HG03575 (cell line): ENCODE measurements around the gene STXBP2.

Experiments used
- ATAC-seq: cut with Tn5 transposase; IDR thresholded peaks from one replicate; pipeline ENCODE4 v1.9.1; 2021; ENCODE audit not compliant: unreplicated experiment, insufficient number of reproducible peaks, low FRiP score; ENCODE audit errors: extremely low read depth

The STXBP2 gene

DNA sequence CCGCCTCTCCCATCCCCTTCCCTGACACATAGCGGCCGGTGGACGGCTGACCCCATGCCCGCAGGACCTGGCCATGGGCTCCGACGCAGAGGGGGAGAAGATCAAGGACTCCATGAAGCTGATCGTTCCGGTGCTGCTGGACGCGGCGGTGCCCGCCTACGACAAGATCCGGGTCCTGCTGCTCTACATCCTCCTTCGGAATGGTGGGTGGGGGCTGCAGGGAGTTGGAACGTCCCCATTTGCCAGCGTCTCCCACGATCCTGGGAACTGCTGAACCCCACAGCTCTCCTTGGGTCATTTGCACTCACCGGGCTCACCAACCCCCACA lies 7.6 kb downstream of the STXBP2 start:
- no peak for ATAC-seq

DNA sequence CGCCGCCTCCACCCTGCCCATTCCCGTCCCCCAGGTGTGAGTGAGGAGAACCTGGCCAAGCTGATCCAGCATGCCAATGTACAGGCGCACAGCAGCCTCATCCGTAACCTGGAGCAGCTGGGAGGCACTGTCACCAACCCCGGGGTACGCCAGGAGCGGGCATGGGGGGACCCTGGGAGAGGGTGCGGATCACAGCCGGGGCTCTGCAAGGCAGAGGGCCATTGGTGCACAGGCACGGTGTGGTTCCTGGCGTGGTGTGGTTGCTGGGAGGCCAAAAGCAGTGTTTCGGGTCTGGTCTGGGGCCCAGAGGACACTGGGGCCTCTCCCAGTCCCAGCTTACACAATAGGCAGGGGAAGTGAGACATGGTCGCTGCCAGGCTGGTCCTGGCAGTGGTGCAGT lies 8.3 kb downstream of the STXBP2 start:
- ATAC-seq, result no peak

DNA sequence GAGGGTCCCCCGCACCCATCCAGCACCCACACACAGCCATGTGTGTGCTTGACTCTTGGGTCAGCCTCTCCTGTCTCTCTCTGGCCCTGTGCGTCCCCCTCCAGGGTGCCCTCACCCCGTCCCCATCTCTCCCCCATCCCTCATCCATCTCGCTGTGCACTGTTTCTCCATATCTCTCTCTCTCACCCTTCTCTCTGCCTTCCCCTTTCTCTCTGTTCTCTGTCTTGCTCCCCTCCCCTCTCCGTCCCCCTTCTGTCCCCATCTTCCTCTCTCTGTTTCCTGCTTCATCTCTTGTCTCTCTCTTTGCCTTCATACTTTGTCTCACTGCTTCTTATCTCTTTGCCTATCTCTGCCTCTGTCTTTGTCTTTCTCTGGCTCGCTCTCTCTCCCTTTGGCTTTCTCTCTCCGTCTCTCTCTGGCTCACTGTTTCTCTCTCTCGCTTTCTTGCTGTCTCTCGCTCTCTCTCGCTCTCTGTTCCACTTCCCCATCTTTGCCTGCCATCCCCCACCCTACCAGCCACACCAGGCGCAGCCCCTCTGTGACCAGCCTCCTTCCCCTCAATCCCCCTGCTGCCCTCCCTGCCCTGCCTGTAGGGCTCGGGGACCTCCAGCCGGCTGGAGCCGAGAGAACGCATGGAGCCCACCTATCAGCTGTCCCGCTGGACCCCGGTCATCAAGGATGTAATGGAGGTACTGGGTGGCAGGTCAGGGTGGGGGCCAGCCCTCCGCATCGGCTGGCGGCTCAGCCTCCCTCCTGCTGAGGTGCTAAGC lies 8.9 kb downstream of the STXBP2 start:
- no peak for ATAC-seq

DNA sequence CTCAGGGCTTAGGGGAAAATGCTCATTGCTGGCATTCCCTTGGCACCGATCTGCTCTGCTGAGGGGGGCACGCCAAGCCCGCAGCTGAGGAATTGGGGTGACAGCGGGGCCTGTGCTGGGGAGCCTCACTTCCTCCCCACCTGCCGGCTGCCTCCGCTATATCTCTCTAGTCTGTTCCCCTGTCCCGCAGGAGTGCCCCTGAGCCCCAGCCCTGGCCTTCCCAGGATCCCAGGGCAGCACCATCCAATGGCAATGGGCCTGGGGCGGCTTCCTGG lies 9.5 kb downstream of the STXBP2 start:
- no peak for ATAC-seq

DNA sequence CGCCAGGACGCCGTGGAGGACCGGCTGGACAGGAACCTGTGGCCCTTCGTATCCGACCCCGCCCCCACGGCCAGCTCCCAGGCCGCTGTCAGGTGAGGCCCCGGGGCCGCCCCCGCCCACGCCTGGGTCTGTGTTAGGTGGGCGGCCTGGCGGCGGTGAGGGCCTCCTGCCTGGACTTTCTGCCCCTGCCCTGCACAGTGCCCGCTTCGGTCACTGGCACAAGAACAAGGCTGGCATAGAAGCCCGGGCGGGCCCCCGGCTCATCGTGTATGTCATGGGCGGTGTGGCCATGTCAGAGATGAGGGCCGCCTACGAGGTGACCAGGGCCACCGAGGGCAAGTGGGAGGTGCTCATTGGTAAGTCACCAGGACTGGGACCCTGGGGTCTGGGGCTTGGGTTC lies 10.2 kb downstream of the STXBP2 start:
- ATAC-seq, result no peak

DNA sequence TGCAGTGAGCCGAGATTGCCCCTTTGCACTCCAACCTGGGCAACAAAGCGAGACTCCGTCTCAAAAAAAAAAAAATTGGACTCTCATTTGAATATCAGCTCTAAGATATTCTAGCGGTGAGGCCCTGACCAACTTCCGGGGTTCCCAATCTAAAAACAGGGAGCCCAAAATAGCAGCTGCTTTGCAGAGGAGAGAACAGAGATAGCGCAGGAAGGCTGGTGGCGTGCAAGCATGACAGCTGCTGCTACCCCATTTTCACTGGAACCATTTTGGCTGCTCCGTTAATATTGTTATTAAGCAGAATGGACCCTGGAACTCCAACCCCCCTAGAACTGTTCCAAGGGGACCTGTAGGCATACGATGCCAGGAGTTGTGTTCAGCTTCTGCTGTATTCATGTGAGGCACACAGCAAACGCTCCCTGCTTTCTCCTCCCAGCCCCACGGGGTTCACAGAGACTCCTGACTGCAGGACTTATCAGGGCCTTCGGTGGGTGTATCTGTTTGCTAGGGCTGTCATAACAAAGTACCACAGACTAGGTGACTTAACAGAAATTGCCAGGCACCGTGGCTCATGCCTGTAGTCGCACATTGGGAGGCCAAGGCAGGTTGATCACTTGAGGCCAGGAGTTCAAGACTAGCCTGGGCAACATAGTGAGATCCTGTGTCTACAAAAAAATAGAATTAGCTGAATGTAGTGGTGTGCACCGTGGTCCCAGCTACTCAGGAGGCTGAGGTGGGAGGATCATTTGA lies 11.5 kb downstream of the STXBP2 start:
- ATAC-seq, result no peak

DNA sequence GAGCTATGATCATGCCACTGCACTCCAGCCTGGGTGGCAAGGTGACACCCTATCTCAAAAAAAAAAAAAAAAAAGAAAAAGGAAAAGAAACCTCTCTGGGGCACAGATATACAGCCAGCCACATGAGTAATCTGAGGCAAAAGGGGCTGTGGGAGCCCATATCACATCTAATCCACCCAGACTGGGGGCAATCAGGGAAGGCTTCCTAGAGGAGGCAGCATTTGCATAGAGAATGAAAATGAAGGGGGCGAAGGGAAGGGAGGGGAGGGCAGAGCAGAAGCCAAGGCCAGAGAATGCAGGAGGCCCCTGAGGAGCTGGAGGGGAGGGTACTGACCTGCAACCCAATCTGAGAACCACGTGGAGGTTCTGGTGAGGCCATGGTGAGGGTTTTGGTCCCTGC lies 13.2 kb downstream of the STXBP2 start:
- ATAC-seq, result no peak

DNA sequence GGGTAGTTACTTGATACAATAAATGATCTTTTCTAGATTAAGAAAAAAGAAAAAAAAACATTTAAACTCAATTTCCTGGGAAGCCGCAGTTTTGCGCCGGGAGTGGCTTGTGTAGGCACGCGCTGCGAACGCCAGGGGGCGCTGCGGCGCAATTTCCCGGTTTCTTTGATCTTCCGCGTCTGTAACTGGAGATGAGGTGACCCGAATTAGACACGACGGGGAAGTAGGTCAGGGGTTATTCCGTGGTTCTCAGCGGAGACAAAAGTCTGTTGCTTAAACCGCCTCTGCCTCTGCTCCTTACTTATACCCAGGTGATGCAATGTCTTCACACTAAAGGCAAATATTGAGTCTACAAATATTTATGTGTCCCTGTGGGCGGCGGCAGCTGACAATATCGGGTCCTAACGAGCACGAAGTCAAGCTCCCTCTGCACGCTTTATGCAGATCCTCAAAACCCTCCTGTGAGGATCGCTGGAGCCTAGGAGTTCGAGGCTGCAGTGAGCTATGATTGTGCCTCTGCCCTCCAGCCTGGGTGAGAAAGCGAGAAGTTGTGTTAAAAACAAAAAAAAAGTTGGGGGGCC lies 15.2 kb downstream of the STXBP2 start:
- no peak for ATAC-seq

DNA sequence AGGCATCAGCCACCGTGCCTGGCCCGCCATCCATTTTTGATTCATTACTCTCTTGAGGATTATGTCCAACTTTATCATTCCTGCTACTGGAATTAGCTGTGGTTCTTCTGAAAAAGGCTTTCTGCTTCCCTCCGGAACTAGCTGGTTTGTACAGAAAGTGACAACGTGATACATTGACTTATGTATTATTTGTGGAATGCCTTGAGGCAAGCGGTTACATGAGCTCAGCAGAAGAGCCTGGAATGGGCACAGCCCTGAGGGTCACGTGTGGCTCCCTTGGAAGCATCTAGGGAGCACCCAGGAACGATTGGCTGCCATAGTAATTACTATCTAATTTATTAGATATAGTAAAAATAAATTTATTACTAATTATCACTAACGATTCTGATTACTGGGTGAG lies 17.5 kb downstream of the STXBP2 start:
- no peak for ATAC-seq

DNA sequence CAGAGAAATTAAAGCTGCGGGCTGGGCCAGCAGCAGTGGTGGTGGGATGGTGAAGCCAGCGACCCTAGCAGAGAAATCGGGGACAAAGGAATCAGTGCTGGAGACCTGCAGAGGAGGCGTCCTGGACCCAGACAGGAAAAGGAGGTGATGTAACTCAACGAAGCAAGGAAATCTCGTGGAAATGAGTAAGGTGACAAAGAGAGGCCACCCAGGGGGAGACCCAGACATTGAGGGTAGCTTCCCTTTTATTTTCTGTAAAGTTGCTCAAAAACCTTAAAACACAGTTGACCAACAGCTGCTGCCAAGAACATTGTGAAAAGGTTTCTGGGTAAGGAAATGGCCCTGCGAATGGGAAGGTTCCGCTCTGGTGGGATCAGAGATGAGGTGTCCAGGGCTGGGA lies 18.7 kb downstream of the STXBP2 start:
- no peak for ATAC-seq

DNA sequence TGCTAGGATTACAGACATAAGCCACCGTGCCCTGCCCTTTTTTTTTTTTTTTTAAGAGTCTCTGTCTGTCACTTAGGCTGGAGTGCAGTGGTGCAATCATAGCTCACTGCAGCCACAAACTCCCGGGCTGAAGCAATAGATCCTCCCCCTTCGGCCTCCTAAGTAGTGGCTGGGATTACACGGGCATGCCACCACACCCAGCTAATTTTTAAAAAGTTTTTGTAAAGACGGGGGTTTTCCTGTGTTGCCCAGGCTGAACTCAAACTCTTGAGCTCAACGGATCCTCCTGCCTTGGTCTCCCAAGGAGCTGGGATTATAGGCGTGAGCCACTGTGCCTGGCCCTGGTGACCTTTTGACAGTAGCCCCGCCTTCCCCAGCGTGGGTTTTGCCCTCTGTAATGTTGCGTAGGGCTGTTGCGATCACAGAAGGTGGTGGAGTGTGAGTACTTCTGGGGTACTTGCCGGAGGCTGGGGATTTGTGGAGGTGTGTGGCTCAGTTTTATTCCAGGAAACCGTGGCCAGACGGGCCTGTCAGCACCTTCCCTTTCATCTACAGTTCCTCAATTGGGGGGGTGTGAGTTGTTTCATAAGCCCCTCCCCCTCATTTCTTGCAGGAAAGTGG lies 20.3 kb downstream of the STXBP2 start:
- ATAC-seq, result no peak

DNA sequence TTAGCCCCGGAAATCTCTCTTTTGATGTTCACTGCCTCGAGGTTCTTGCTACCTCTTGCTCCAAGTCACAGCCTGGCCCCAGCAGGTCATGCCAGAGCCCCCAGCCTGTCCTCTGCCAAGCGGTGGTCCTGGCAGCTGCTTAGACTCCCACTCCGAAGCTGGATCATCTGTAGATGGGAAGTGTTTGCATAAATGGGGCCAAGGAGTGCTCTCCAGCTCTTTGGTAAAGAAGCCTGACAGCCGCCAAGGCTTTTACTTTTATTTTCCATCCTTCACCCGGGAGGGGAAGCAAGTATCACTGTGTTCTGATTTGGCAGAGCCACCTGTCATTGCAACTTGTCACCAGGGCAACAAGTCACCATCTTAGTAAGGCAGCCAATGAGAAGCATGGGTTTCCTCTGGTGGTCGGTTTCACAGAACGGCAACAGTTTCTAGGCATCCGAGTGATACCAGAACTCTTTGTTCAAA lies 21.3 kb downstream of the STXBP2 start:
- ATAC-seq, result peak; percentile 53

DNA sequence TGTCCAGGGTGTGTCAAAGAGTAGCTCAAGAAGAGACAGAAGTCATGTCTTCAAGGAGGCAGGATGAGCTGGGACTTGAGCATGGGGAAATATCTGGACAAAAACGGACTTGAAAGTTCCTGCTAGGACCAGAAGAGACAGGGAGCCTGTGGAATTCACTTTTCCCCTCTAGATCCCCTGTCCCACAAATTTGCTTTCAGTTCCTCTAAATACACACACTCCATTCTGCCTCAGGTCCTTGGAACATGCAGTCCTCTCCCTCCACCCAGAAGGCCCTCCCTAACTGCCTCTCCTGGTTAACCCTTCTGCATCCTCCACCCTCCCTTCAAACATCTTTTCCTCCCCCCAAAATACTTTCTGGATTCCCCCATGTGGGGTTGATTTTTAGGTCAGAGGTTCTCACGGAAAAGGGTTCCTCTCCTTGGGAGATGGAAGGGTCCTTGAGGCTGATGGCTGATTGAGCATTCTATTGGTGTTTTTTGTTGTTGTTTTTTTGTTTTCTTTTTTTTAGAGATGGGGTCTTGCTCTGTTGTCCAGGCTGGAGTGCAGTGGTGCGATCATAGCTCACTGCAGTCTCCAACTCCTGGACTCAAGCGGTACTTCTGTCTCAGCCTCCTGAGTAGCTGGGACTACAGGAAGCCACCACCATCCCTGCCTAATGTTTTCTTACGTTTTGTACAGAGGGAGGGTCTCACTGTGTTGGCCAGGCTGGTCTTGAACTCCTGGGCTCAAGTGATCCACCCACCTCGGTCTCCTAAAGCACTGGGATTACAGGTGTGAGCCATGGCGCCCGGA lies 25.0 kb downstream of the STXBP2 start:
- no peak for ATAC-seq

DNA sequence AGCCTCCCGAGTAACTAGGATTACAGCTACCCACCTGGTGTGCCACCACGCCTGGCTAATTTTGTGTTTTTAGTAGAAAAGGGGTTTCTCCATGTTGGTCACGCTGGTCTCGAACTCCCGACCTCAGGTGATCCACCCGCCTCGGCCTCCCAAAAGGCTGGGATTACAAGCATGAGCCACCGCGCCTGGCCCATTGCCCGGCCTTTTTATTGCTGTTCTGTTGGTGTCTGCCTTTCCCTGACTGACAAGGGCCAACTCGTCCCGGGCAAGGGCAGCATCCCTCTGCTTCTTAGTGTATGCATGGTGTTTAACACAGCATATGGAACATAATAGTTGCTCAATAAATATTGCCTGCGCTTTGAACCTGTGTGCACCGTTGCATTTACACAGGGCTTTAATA lies 25.7 kb downstream of the STXBP2 start:
- ATAC-seq, result no peak

DNA sequence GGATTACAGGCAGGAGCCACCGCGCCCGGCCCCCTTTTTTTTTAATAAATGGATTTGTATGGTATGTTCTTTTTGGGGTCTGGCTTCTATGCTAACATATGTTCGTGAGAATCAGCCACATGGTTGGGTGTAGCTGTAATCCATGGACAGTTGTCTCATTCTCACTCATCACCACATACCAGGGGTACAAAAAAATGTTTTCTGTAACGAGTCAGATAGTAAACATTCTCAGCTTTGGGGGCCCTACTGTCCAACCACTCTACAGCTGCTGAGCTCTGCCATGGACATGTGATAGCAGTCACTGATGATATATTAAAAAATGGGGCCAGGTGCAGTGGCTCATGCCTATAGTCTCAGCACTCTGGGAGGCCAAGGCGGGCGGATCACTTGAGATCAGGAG lies 26.8 kb downstream of the STXBP2 start:
- ATAC-seq, result no peak

DNA sequence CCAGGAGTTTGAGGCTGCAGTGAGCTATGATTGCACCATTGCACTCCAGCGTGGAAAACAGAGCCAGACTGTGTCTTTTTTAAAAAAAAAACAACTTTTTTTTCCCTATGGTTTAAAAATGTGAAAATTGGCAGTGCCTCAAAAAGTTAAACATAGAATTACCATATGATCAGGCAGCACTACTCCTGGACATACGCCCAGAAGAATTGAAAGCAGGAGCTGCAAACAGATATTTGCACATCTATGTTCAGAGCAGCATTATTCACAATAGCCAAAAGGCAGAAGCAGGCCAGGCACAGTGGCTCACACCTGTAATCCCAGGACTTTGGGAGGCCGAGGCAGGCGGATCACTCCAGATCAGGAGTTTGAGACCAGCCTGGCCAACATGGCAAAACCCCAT lies 28.2 kb downstream of the STXBP2 start:
- ATAC-seq, result no peak

DNA sequence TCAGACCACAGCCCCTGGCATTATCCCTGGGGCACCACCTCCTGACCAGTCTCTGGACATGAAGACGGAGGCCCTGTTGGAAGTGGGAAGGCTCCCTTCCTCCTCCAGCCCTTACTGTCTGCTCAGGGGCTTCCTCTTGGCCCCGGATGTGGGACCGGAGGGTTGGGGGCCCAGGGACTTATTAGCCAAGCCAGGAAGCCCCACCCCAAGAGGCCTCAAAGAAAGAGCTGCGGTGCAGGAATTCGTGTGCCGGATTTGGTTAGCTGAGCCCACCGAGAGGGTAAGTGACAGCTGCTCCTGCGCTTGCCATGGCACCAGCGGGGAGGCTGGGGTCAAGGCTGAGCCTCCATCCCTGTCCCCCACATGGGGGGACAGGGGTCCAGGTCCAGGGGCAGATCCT lies 31.9 kb downstream of the STXBP2 start, which contains the start of gene RETN:
RETN (plus strand) TSS at position 208 of the 400 bp plus-strand sequence. CDS start 278 bp downstream, outside the sequence.
- no peak for ATAC-seq

DNA sequence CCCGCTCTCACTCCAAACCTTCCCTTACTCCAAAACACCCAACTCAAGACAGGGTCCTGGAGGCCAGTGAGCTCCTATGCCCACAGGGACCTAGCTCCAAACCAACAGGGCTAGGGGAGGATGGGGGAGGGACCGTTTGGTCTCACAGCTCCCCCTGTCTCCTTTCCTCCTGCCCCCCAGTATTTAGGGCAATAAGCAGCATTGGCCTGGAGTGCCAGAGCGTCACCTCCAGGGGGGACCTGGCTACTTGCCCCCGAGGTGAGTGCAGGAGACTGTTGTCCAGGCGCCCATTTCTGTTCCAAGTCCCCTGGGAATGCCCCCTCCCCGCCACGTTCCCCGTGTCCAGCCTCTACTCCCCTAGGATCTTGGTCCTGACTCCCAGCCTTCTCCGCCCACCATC lies 32.7 kb downstream of the STXBP2 start:
- no peak for ATAC-seq

DNA sequence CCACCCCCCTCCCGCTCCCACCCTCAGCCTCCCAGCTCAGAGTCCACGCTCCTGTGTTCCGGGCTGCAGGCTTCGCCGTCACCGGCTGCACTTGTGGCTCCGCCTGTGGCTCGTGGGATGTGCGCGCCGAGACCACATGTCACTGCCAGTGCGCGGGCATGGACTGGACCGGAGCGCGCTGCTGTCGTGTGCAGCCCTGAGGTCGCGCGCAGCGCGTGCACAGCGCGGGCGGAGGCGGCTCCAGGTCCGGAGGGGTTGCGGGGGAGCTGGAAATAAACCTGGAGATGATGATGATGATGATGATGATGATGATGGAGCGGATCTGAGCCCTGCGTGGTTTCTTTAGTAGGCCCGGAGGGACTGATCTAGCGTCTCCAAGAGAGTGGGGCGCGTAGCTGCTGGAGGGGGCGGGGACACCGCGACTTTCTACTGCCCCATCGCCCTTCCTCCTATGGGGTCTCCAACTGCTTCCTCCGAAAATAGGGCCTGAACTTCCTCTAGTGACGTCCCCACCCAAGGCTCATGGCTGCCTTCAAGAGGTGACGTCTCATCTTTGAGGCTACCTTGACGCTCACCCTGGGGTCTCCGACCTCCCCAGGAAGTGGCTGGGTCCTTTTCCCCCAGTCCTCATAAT lies 33.4 kb downstream of the STXBP2 start:
- no peak for ATAC-seq
